NCI-H460 (cell line): ENCODE results near the gene LARP4. TPM values are rescaled to one million over a fixed set of nuclear protein-coding genes. Genes with fewer than 3 reads are reported as not detected.
"Not testable (repeated sequence)": the region's sequence is repeated elsewhere in the genome, so short reads cannot be mapped to it uniquely, and the experiment has no call there.

Experiments used
- DNase-seq: peaks from one replicate; pipeline ENCODE4 v3.0.0-alpha.2; 2016; ENCODE audit warnings: low read depth; ENCODE audit errors: extremely low read depth
- polyA plus RNA-seq: library from polyadenylated mRNA; depleted of rRNA; stranded (reverse); fragments of >200 nt; gene quantifications from 2 replicates; pipeline ENCODE4 v1.2.3, GENCODE V29; 2014; cell fraction: nucleus; rRNA removed
- total RNA-seq: library from RNA; depleted of rRNA; stranded (reverse); fragments of >200 nt; shearing (Covaris generic); gene quantifications from 2 replicates; pipeline ENCODE4 v1.2.3, GENCODE V29; 2014; rRNA removed

The LARP4 gene
- 34.9 and 41.8 TPM in 2 replicates for total RNA-seq
- polyA plus RNA-seq = 26.3 and 49.2 TPM in 2 replicates

- DNase-seq = peak; percentile 95
Measured at GRCh38 chr12:50400638-50401499, at the start of gene LARP4. TSS of gene LARP4 (plus strand) at chr12:50400885. CDS start at chr12:50401011, 126 bp downstream.

- DNase-seq = no peak
Measured at GRCh38 chr12:50351120-50352043, 49.3 kb upstream of the LARP4 start.

- DNase-seq = no peak
Measured at GRCh38 chr12:50353404-50353803, 47.3 kb upstream of the LARP4 start.

- no peak for DNase-seq
Measured at GRCh38 chr12:50353869-50354593, 46.7 kb upstream of the LARP4 start.

GRCh38 chr12:50354908-50355307 lies 45.8 kb upstream of the LARP4 start:
- DNase-seq = no peak

- DNase-seq = no peak
Measured at GRCh38 chr12:50355365-50355764, 45.3 kb upstream of the LARP4 start.

- no peak for DNase-seq
Measured at GRCh38 chr12:50362671-50363070, 38.0 kb upstream of the LARP4 start.

- DNase-seq = no peak
Measured at GRCh38 chr12:50363141-50363540, 37.5 kb upstream of the LARP4 start.

- DNase-seq = no peak
Measured at GRCh38 chr12:50365709-50366406, 34.8 kb upstream of the LARP4 start.

GRCh38 chr12:50370672-50371071 lies 30.0 kb upstream of the LARP4 start:
- not testable (repeated sequence) for DNase-seq

- no peak for DNase-seq
Measured at GRCh38 chr12:50375802-50376201, 24.9 kb upstream of the LARP4 start.

GRCh38 chr12:50380761-50381325 lies 19.8 kb upstream of the LARP4 start:
- DNase-seq = no peak

- no peak for DNase-seq
Measured at GRCh38 chr12:50387487-50387886, 13.2 kb upstream of the LARP4 start.

GRCh38 chr12:50387972-50388478 lies 12.7 kb upstream of the LARP4 start:
- no peak for DNase-seq

GRCh38 chr12:50388793-50389192 lies 11.9 kb upstream of the LARP4 start:
- DNase-seq = not testable (repeated sequence)

GRCh38 chr12:50390316-50390741 lies 10.4 kb upstream of the LARP4 start:
- peak; percentile 38 for DNase-seq

- no peak for DNase-seq
Measured at GRCh38 chr12:50394469-50395029, 6.1 kb upstream of the LARP4 start.

- DNase-seq = no peak
Measured at GRCh38 chr12:50397117-50397650, 3.5 kb upstream of the LARP4 start.

GRCh38 chr12:50398931-50399330 lies 1.8 kb upstream of the LARP4 start:
- DNase-seq = no peak
